C4-2B (cell line): ENCODE results near the gene GRB2.

Source experiments
- ZFX ChIP-seq: fragments of 450-650 bp; IDR thresholded peaks from 2 replicates; pipeline ENCODE4 v1.6.1; 2017
- TF ChIP-seq, protein P1 (sequence below): fragments of 450-650 bp; conservative IDR thresholded peaks from 2 replicates; pipeline ENCODE4 v1.5.1; 2017; ENCODE audit warnings: mild to moderate bottlenecking

- TF ChIP-seq, protein P1, sequence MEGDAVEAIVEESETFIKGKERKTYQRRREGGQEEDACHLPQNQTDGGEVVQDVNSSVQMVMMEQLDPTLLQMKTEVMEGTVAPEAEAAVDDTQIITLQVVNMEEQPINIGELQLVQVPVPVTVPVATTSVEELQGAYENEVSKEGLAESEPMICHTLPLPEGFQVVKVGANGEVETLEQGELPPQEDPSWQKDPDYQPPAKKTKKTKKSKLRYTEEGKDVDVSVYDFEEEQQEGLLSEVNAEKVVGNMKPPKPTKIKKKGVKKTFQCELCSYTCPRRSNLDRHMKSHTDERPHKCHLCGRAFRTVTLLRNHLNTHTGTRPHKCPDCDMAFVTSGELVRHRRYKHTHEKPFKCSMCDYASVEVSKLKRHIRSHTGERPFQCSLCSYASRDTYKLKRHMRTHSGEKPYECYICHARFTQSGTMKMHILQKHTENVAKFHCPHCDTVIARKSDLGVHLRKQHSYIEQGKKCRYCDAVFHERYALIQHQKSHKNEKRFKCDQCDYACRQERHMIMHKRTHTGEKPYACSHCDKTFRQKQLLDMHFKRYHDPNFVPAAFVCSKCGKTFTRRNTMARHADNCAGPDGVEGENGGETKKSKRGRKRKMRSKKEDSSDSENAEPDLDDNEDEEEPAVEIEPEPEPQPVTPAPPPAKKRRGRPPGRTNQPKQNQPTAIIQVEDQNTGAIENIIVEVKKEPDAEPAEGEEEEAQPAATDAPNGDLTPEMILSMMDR: no peak
- TF ChIP-seq ZFX: no peak
Observed at GRCh38 chr17:75366432-75366831, 39.0 kb downstream of the GRB2 start.
